PC-3 (cell line): ENCODE measurements around the gene SLC22A17. TPM values are rescaled to one million over a fixed set of nuclear protein-coding genes. Genes with fewer than 3 reads are reported as not detected.

Experiments used
- ATAC-seq: fragments of 200-7000 bp; cut with Tn5 transposase; 2 replicates; pipeline ENCODE4 v1.9.1; 2020; ENCODE audit warnings: mild to moderate bottlenecking, moderate library complexity
- BruUV-seq: library from RNA; stranded (reverse); fragments of 400-500 nt; replicated peaks from 2 replicates; lab custom pipeline; 2021; lab: Mats Ljungman, UMichigan
- CTCF ChIA-PET: fragments of 300-600 bp; sonication (Branson Sonifier 250); formaldehyde crosslinking; loops from one replicate; lab custom pipeline; 2022; ENCODE audit warnings: antibody characterized with exemption; lab: Charles Lee
- POLR2A ChIA-PET: fragments of 300-600 bp; sonication (Branson Sonifier 250); formaldehyde crosslinking; loops from one replicate; lab custom pipeline; 2022; ENCODE audit warnings: antibody characterized with exemption; ENCODE audit not compliant: unreplicated experiment; lab: Charles Lee
- DNase-seq: peaks from one replicate; pipeline ENCODE4 v3.0.0-alpha.2; 2015
- H2AFZ ChIP-seq: fragments of 300-600 bp; sonication (generic); 2 replicates; pipeline ENCODE4 v1.6.0; 2016; ENCODE audit warnings: antibody characterized with exemption, low read length
- H3F3A ChIP-seq: fragments of 300-600 bp; sonication (generic); one replicate; pipeline ENCODE4 v1.6.0; 2017; ENCODE audit warnings: antibody characterized with exemption, low read length, control low read depth, mild to moderate bottlenecking; ENCODE audit not compliant: unreplicated experiment
- H3K27ac ChIP-seq: fragments of 300-600 bp; sonication (generic); 2 replicates; pipeline ENCODE4 v1.5.1; 2016; ENCODE audit warnings: mild to moderate bottlenecking, low read length
- H3K27me3 ChIP-seq: fragments of 300-600 bp; sonication (generic); 2 replicates; pipeline ENCODE4 v1.6.1; 2016; ENCODE audit warnings: low read length, mixed read lengths
- H3K36me3 ChIP-seq: fragments of 300-600 bp; sonication (generic); 2 replicates; pipeline ENCODE4 v1.6.1; 2016; ENCODE audit warnings: low read depth, mixed run types, low read length, mixed read lengths
- H3K4me1 ChIP-seq: fragments of 300-600 bp; sonication (generic); 2 replicates; pipeline ENCODE4 v1.5.1; 2016; ENCODE audit warnings: low read length; ENCODE audit not compliant: insufficient read depth
- H3K4me2 ChIP-seq: fragments of 300-600 bp; sonication (generic); 2 replicates; pipeline ENCODE4 v1.6.0; 2016; ENCODE audit warnings: low read length
- H3K4me3 ChIP-seq: fragments of 300-600 bp; sonication (generic); 2 replicates; pipeline ENCODE4 v1.5.1; 2016; ENCODE audit warnings: mild to moderate bottlenecking, low read length, mixed read lengths
- H3K79me2 ChIP-seq: fragments of 300-600 bp; sonication (generic); 2 replicates; pipeline ENCODE4 v1.6.1; 2017; ENCODE audit warnings: low read length, mixed read lengths
- H3K9ac ChIP-seq: fragments of 300-600 bp; sonication (generic); 2 replicates; pipeline ENCODE4 v1.6.0; 2016; ENCODE audit warnings: mild to moderate bottlenecking, low read length
- H3K9me2 ChIP-seq: fragments of 300-600 bp; sonication (generic); replicated peaks from 2 replicates; pipeline ENCODE4 v1.6.1; 2016; ENCODE audit warnings: mixed run types, low read length, mixed read lengths
- H3K9me3 ChIP-seq: fragments of 300-600 bp; sonication (generic); 2 replicates; pipeline ENCODE4 v1.6.1; 2016; ENCODE audit warnings: low read length, mixed read lengths
- H4K20me1 ChIP-seq: fragments of 300-600 bp; sonication (generic); 2 replicates; pipeline ENCODE4 v1.6.1; 2016; ENCODE audit warnings: low read length, mixed read lengths
- EZH2 ChIP-seq: fragments of 300-600 bp; sonication (generic); IDR thresholded peaks from one replicate; pipeline ENCODE4 v1.6.1; 2017; ENCODE audit warnings: antibody characterized with exemption, mild to moderate bottlenecking, low read length; ENCODE audit not compliant: unreplicated experiment
- EZH2phosphoT487 ChIP-seq: fragments of 300-600 bp; sonication (generic); IDR thresholded peaks from 2 replicates; pipeline ENCODE4 v1.6.1; 2018; ENCODE audit warnings: mild to moderate bottlenecking, antibody characterized with exemption, low read length, borderline replicate concordance
- intact Hi-C: fragments of 100-400 bp; cut with micrococcal nuclease; formaldehyde crosslinking; loops from 2 replicates; pipeline ENCODE4 v1.9.0; 2023
- total RNA-seq: library from RNA; depleted of rRNA; stranded (reverse); fragments of >200 nt; gene quantifications from 2 replicates; pipeline ENCODE4 v1.2.3, GENCODE V29; 2014
- TF ChIP-seq, protein P1 (sequence below): fragments of 300-600 bp; sonication (generic); conservative IDR thresholded peaks from 2 replicates; pipeline ENCODE4 v1.5.1; 2017; ENCODE audit warnings: antibody characterized with exemption, low read depth, mild to moderate bottlenecking, low read length

SLC22A17 gene
- total RNA-seq, 1 experiment from 2014 or later = 12.0 TPM

GRCh38 chr14:23306412-23307145, 46.1 kb downstream of the SLC22A17 start, which contains the start of gene BCL2L2:
Gene BCL2L2, plus strand, starts transcription at chr14:23306833. Its CDS starts 935 bp downstream, at chr14:23307768.
- Histone ChIP-seq H2AFZ (peak within 1 kb of the TSS; percentile 79), H3K4me3 (peak within 1 kb of the TSS; percentile 86), H3K27ac (peak within 1 kb of the TSS; percentile 50), H3F3A (no peaks in the 10 kb centered on the region), H3K36me3 (peaks cover 10% of the 10 kb centered on the region; the same call in 1 of the 2 replicates), H4K20me1 (no peaks in the 10 kb centered on the region), H3K9ac (peak within 1 kb of the TSS; percentile 87), H3K27me3 (no peaks in the 10 kb centered on the region), H3K79me2 (peaks cover 47% of the 10 kb centered on the region), H3K4me1 (peaks cover 24% of the 10 kb centered on the region), H3K9me3 (no peaks in the 10 kb centered on the region), H3K9me2 (no peaks in the 10 kb centered on the region), H3K4me2 (peak within 1 kb of the TSS; percentile 88)
- peak; percentile 87 for DNase-seq
- intact Hi-C loops = loop anchor here (1.0 to 10.0 kb wide), 4 partner anchors 15 to 542 kb away; partner anchors contain the start of genes NGDN, OXA1L and PABPN1
- no TSS peak for BruUV-seq
- ATAC-seq = peak; percentile 55
- ChIA-PET CTCF (interaction anchor here (0.5 to 0.9 kb wide), 4 partner anchors 16 to 243 kb away, joined by 3 to 13 read pairs (median 3); no protein-coding TSS in a partner anchor), POLR2A (interaction anchor here (0.5 to 1.6 kb wide), 4 partner anchors 12 to 20 kb away, joined by 3 to 12 read pairs (median 4); partner anchors contain the start of genes HOMEZ and PABPN1)
- TF ChIP-seq, protein P1, sequence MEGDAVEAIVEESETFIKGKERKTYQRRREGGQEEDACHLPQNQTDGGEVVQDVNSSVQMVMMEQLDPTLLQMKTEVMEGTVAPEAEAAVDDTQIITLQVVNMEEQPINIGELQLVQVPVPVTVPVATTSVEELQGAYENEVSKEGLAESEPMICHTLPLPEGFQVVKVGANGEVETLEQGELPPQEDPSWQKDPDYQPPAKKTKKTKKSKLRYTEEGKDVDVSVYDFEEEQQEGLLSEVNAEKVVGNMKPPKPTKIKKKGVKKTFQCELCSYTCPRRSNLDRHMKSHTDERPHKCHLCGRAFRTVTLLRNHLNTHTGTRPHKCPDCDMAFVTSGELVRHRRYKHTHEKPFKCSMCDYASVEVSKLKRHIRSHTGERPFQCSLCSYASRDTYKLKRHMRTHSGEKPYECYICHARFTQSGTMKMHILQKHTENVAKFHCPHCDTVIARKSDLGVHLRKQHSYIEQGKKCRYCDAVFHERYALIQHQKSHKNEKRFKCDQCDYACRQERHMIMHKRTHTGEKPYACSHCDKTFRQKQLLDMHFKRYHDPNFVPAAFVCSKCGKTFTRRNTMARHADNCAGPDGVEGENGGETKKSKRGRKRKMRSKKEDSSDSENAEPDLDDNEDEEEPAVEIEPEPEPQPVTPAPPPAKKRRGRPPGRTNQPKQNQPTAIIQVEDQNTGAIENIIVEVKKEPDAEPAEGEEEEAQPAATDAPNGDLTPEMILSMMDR = no peak
- TF ChIP-seq EZH2phosphoT487 (no peak), EZH2 (no peak)

DNA sequence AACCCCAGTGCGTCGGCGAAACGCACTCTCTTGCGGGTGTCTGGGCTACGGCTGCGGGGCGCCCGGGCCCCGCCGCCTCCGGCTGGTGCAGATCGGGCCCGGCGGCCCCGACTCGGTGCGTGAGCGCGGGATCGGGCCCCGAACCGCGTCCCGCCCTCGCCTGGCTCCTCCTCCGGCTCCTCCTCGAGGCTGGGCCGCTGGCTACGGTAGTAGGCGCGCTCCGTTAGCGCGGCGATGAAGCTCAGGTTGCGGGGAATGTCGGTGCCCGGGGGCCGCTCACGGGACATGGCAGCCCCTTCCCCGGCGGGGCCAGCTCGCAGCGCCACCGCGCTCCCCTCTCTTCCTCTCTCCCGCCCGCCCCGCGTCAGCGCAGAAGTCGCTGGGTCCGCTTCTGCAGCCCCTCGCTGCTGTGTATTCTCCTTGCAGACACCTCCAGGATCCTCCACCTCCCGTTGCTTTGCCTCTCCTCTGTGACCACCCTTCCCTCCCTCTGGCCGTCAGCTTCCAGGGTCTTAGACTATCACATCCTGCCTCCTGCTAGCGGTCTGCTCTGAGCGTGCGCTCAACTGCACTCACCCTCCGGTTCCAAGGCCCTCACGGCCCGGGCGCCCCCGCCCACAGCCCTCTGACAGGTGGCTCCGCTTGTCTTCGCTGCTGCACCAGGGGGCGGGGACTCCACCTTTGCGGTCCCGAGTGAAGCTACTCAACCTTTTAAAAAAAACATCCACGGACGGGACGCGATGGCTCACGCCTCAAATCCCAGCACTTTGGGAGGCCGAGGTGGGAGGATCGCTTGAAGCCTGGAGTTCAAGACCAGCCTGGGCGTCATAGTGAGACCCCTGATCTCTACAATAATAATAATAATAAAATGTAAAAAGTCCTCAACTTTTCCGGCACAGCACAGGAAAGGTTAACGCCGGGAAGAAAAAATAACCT, 50.1 kb downstream of the SLC22A17 start, which contains the start of gene PPP1R3E:
Gene PPP1R3E, minus strand, starts transcription at position 570 of the 936 bp plus-strand sequence. Its CDS starts 283 bp downstream, at position 287.
- Histone ChIP-seq H3K27me3 (no peaks in the 10 kb centered on the region), H2AFZ (peak within 1 kb of the TSS; percentile 93), H3K4me2 (peak within 1 kb of the TSS; percentile 97), H3K9me2 (no peaks in the 10 kb centered on the region), H3F3A (peaks cover 4% of the 10 kb centered on the region), H3K4me1 (peaks cover 21% of the 10 kb centered on the region), H3K9ac (peak within 1 kb of the TSS; percentile 76), H3K9me3 (no peaks in the 10 kb centered on the region), H4K20me1 (no peaks in the 10 kb centered on the region), H3K79me2 (peaks cover 21% of the 10 kb centered on the region), H3K36me3 (no peaks in the 10 kb centered on the region), H3K4me3 (peak within 1 kb of the TSS; percentile 79), H3K27ac (peak within 1 kb of the TSS; percentile 49; the same call in 1 of the 2 replicates)
- ATAC-seq (peak; percentile 29), DNase-seq (peak; percentile 62)
- intact Hi-C loops = loop anchor here (10.0 kb wide), 2 partner anchors 328 to 538 kb away; partner anchors contain the start of gene OXA1L
- TF ChIP-seq EZH2phosphoT487 = no peak
- TF ChIP-seq EZH2 = no peak
- TF ChIP-seq, protein P1 = no peak
- BruUV-seq = no TSS peak
- CTCF ChIA-PET = interaction anchor here (0.6 kb wide), 1 partner anchor 792 kb away, joined by 8 read pairs; no protein-coding TSS in a partner anchor
- POLR2A ChIA-PET = interaction anchor here (0.6 to 1.1 kb wide), 3 partner anchors 17 to 253 kb away, joined by 3 to 6 read pairs (median 5); partner anchors contain the start of genes HOMEZ and PABPN1
